ENCODE results near the gene SYNE4. TPM values are rescaled to one million over a fixed set of nuclear protein-coding genes. Genes with fewer than 3 reads are reported as not detected.

Gene SYNE4
- polyA plus RNA-seq, 1 donor from 2014 or later: 0.19 TPM

DNA sequence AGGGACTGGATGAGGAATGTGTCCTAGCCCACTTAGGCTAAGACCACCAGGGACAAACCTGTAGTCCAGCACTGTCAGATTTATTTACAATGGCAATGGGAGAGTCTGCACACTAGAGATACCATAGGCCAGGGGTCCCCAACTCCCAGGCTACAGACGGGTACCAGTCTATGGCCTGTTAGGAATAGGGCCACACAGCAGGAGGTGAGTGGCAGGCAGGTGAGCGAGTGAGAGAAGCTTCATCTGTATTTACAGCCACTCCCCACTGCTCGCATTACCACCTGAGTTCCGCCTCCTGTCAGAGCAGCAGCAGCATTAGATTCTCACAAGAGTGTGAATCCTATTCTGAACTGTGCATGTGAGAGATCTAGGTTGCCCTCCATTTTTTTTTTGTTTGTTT lies 43.0 kb upstream of the SYNE4 start:
- Histone ChIP-seq H3K27ac (ENCODE audit: low read length) (no peak overlapping the region), H3K9me2 (ENCODE audit: insufficient read depth, low read length) (no peaks in the 10 kb centered on the region), H3K9me3 (ENCODE audit: low read length) (no peaks in the 10 kb centered on the region), H3F3A (ENCODE audit: insufficient read depth, low read length, poor library complexity, severe bottlenecking) (no peaks in the 10 kb centered on the region), H3K36me3 (ENCODE audit: insufficient read depth, low read length) (no peaks in the 10 kb centered on the region), H3K9ac (ENCODE audit: low read length) (no peak overlapping the region), H3K4me3 (ENCODE audit: low read length) (no peak overlapping the region), H3K4me2 (ENCODE audit: low read length) (no peak overlapping the region), H2AFZ (ENCODE audit: low read depth, low read length) (no peak overlapping the region), H3K27me3 (ENCODE audit: insufficient read depth, low read depth, low read length) (no peaks in the 10 kb centered on the region), H4K20me1 (ENCODE audit: insufficient read depth) (no peaks in the 10 kb centered on the region), H3K79me2 (replicated peaks; ENCODE audit: insufficient read depth, low read length) (peaks cover 3% of the 10 kb centered on the region)
- TF ChIP-seq SMC3 (conservative IDR thresholded peaks at IDR 0.05; ENCODE audit: poor library complexity): no peak
- TF ChIP-seq EP300 (conservative IDR thresholded peaks at IDR 0.05; ENCODE audit: poor library complexity, severe bottlenecking): no peak
- TF ChIP-seq EZH2 (IDR thresholded peaks at IDR 0.05; ENCODE audit: borderline replicate concordance, insufficient read depth, low read length, poor library complexity, severe bottlenecking): no peak

DNA sequence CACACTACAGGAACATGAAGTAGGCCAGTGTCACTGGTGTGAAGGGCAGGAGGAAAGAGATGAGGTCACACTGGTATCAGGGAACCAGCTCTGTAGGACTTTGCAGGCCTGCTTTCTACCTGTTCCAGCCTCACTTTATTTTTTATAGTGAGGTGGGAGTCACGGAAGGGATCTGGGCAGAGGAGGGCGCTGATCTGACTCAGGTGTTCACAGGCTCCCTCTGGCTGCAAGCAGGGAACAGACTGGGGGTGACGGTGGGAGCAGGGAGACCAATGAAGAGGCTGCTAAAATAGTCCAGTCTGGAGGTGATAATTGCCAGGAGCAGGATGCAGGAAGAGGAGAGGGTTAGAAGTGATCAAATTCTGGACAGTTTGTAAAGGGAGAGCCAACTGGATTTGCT lies 42.6 kb upstream of the SYNE4 start:
- no peak overlapping the region for H3K27ac ChIP-seq (ENCODE audit: low read length)
- no peak overlapping the region for H3K9ac ChIP-seq (ENCODE audit: low read length)
- H3K4me2 ChIP-seq (ENCODE audit: low read length): no peak overlapping the region
- H3K9me3 ChIP-seq (ENCODE audit: low read length): no peaks in the 10 kb centered on the region
- no peaks in the 10 kb centered on the region for H3K9me2 ChIP-seq (ENCODE audit: insufficient read depth, low read length)
- H3K4me3 ChIP-seq (ENCODE audit: low read length): no peak overlapping the region
- H3K36me3 ChIP-seq (ENCODE audit: insufficient read depth, low read length): no peaks in the 10 kb centered on the region
- TF ChIP-seq TAF1 (IDR thresholded peaks at IDR 0.05; ENCODE audit: low read depth): no peak
- TF ChIP-seq SMC3 (conservative IDR thresholded peaks at IDR 0.05; ENCODE audit: poor library complexity): peak; percentile 51
- no peak for TF ChIP-seq MXI1 (conservative IDR thresholded peaks at IDR 0.05; ENCODE audit: poor library complexity, severe bottlenecking)
- peak; percentile 24 for TF ChIP-seq RAD21 (conservative IDR thresholded peaks at IDR 0.05)
- no peak for TF ChIP-seq POLR2AphosphoS5 (IDR thresholded peaks at IDR 0.05)
- TF ChIP-seq EP300 (conservative IDR thresholded peaks at IDR 0.05; ENCODE audit: poor library complexity, severe bottlenecking): no peak
- TF ChIP-seq, protein P1, sequence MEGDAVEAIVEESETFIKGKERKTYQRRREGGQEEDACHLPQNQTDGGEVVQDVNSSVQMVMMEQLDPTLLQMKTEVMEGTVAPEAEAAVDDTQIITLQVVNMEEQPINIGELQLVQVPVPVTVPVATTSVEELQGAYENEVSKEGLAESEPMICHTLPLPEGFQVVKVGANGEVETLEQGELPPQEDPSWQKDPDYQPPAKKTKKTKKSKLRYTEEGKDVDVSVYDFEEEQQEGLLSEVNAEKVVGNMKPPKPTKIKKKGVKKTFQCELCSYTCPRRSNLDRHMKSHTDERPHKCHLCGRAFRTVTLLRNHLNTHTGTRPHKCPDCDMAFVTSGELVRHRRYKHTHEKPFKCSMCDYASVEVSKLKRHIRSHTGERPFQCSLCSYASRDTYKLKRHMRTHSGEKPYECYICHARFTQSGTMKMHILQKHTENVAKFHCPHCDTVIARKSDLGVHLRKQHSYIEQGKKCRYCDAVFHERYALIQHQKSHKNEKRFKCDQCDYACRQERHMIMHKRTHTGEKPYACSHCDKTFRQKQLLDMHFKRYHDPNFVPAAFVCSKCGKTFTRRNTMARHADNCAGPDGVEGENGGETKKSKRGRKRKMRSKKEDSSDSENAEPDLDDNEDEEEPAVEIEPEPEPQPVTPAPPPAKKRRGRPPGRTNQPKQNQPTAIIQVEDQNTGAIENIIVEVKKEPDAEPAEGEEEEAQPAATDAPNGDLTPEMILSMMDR (IDR thresholded peaks at IDR 0.05; ENCODE audit: poor library complexity, severe bottlenecking): peak; percentile 53
- TF ChIP-seq, protein P2, sequence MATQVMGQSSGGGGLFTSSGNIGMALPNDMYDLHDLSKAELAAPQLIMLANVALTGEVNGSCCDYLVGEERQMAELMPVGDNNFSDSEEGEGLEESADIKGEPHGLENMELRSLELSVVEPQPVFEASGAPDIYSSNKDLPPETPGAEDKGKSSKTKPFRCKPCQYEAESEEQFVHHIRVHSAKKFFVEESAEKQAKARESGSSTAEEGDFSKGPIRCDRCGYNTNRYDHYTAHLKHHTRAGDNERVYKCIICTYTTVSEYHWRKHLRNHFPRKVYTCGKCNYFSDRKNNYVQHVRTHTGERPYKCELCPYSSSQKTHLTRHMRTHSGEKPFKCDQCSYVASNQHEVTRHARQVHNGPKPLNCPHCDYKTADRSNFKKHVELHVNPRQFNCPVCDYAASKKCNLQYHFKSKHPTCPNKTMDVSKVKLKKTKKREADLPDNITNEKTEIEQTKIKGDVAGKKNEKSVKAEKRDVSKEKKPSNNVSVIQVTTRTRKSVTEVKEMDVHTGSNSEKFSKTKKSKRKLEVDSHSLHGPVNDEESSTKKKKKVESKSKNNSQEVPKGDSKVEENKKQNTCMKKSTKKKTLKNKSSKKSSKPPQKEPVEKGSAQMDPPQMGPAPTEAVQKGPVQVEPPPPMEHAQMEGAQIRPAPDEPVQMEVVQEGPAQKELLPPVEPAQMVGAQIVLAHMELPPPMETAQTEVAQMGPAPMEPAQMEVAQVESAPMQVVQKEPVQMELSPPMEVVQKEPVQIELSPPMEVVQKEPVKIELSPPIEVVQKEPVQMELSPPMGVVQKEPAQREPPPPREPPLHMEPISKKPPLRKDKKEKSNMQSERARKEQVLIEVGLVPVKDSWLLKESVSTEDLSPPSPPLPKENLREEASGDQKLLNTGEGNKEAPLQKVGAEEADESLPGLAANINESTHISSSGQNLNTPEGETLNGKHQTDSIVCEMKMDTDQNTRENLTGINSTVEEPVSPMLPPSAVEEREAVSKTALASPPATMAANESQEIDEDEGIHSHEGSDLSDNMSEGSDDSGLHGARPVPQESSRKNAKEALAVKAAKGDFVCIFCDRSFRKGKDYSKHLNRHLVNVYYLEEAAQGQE (IDR thresholded peaks at IDR 0.05; ENCODE audit: borderline replicate concordance): no peak
- no peak for TF ChIP-seq EZH2 (IDR thresholded peaks at IDR 0.05; ENCODE audit: borderline replicate concordance, insufficient read depth, low read length, poor library complexity, severe bottlenecking)
- H2AFZ ChIP-seq (ENCODE audit: low read depth, low read length): no peak overlapping the region
- H3F3A ChIP-seq (ENCODE audit: insufficient read depth, low read length, poor library complexity, severe bottlenecking): no peaks in the 10 kb centered on the region
- H3K79me2 ChIP-seq (replicated peaks; ENCODE audit: insufficient read depth, low read length): peaks cover 3% of the 10 kb centered on the region
- no peaks in the 10 kb centered on the region for H3K27me3 ChIP-seq (ENCODE audit: insufficient read depth, low read depth, low read length)
- no peaks in the 10 kb centered on the region for H4K20me1 ChIP-seq (ENCODE audit: insufficient read depth)

Data from neural cell (in vitro differentiated cells).